Esophagus squamous epithelium (tissue), 4 donors: Measurements from ENCODE around the gene TUBGCP5.

Experiments used
- CTCF ChIP-seq, 6 experiments: fragments of 450-650 bp in 4 of 6; fragments of 200-600 bp in 2 of 6; sonication (generic) in 2 of 6; IDR thresholded peaks; one replicate each; pipeline ENCODE4 v1.5.1; 2016 to 2019; ENCODE audit warnings: antibody characterized with exemption in 6 of 6, mild to moderate bottlenecking in 4 of 6, moderate library complexity in 4 of 6
- POLR2A ChIP-seq, 4 donors: fragments of 450-650 bp; IDR thresholded peaks; one replicate each; pipeline ENCODE4 v1.6.1; 2017; ENCODE audit warnings: antibody characterized with exemption in 4 of 4, mild to moderate bottlenecking in 4 of 4, moderate library complexity in 3 of 4

GRCh38 chr15:22967084-22967770 is 72.1 kb downstream of the TUBGCP5 start:
- no peak for TF ChIP-seq CTCF (IDR thresholded peaks at IDR 0.05)
- no peak for TF ChIP-seq POLR2A (IDR thresholded peaks at IDR 0.05)
